Stimulated activated effector memory CD8-positive, alpha-beta T cell treated with anti-CD3 and anti-CD28 coated beads, Interleukin-12 subunit alpha, Interleukin-12 subunit beta, amount 100 ng/mL, for 72 hours (primary cell): ENCODE results near the gene GATA1.

ENCODE experiments used
- ATAC-seq: fragments of 150-1000 bp; cut with Tn5 transposase; 2 replicates; pipeline ENCODE4 v1.10.0; 2021
- DNase-seq, 2 donors: peaks; one replicate each; pipeline ENCODE4 v3.0.0; 2021 to 2022; ENCODE audit warnings: low spot score in 2 of 2
- H3K27ac Mint-ChIP-seq: one replicate; pipeline ENCODE4 v1.8.0; 2022; ENCODE audit warnings: mild to moderate bottlenecking, mixed read lengths
- H3K36me3 Mint-ChIP-seq: one replicate; pipeline ENCODE4 v1.8.0; 2022; ENCODE audit warnings: mild to moderate bottlenecking, mixed read lengths
- H3K4me1 Mint-ChIP-seq: one replicate; pipeline ENCODE4 v1.8.0; 2022; ENCODE audit warnings: mixed read lengths
- H3K4me3 Mint-ChIP-seq: one replicate; pipeline ENCODE4 v1.8.0; 2022; ENCODE audit warnings: mild to moderate bottlenecking, mixed read lengths
- H3K9me3 Mint-ChIP-seq: one replicate; pipeline ENCODE4 v1.8.0; 2022; ENCODE audit warnings: mixed read lengths

Gene GATA1

DNA sequence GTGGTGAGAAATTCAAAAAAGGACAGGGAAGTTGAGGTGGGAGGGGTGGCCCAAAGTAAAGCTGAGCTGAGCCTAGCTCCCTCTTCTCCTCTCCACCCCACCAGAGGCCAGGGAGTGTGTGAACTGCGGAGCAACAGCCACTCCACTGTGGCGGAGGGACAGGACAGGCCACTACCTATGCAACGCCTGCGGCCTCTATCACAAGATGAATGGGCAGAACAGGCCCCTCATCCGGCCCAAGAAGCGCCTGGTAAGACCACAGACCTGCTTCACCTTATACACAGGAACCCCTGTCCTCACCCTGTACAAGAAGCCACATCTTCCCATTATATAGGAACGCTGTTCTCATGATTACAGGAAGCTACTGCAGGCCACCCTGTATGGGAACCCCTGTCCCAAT is 5.8 kb downstream of the GATA1 start:
- H3K36me3 Mint-ChIP-seq: no peaks in the 10 kb centered on the region
- no peak overlapping the region for H3K4me3 Mint-ChIP-seq
- DNase-seq (no peak), ATAC-seq (no peak)
- no peaks in the 10 kb centered on the region for H3K9me3 Mint-ChIP-seq
- peaks cover 9% of the 10 kb centered on the region for H3K4me1 Mint-ChIP-seq
- no peak overlapping the region for H3K27ac Mint-ChIP-seq

DNA sequence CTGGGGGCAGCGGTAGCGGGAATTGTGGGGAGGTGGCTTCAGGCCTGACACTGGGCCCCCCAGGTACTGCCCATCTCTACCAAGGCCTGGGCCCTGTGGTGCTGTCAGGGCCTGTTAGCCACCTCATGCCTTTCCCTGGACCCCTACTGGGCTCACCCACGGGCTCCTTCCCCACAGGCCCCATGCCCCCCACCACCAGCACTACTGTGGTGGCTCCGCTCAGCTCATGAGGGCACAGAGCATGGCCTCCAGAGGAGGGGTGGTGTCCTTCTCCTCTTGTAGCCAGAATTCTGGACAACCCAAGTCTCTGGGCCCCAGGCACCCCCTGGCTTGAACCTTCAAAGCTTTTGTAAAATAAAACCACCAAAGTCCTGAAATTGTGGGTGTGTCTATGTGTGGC is 7.5 kb downstream of the GATA1 start:
- Mint-ChIP-seq H3K4me1 (peaks cover 8% of the 10 kb centered on the region), H3K27ac (no peak overlapping the region), H3K36me3 (no peaks in the 10 kb centered on the region), H3K4me3 (no peak overlapping the region), H3K9me3 (no peaks in the 10 kb centered on the region)
- no peak for DNase-seq
- ATAC-seq: no peak

DNA sequence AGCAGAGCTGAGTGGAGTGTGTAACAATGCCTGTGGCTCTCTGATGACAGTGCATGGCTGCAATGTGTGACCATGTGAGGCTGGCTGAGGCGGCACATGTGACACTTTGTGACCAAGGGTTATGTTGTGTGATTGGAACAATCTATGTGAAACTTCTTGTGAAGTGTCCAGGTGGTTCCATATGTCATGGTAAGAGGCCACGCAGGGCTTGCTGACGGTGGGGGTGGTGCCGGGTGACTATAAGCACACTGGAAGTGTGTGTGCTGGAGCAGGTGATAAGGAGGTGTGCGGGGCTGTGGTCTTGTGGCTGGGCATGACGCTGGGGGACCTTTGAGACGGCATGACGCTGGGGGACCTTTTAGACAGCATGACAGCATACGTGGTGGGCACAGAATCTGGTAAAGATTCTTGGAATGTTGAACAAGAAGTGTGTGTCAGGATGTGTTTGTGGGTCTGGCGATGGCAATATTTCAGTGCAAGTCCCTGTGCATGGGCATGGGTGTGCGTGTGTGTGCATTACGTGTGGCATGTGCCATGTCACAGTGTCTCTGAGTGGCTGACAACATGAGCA is 8.0 kb downstream of the GATA1 start:
- Mint-ChIP-seq H3K9me3 (no peaks in the 10 kb centered on the region), H3K27ac (no peak overlapping the region), H3K36me3 (no peaks in the 10 kb centered on the region), H3K4me3 (no peak overlapping the region), H3K4me1 (peaks cover 3% of the 10 kb centered on the region)
- DNase-seq: no peak
- ATAC-seq: no peak

DNA sequence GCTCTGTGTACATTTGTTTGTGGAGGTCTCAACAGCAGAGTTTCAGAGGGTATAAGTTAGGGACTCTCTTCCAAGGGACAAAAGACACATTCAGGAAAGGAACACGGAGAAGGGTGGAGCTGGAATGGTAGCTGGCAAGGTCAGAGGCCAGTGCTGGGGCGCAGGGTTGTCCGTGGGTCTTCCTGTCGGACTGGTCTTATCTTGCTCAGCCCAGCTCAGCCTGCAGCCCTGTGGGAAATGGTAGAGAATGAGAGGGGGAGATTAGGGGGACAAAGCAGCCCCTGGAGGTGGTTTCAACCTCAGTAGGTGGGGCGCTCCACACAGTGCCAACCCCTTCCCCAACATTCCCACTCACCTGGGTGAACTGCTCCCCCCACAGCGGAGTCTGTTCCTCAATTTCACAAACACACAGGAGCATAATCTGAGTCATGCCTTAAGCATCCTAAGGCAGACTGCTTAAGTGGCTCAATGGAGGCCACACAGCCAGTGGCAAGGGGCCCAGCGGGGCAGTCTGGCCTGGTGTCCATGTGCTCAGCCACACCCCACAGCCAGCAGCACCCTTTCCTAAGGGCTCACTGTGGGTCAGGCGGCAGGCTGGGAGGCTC is 8.6 kb downstream of the GATA1 start:
- no peak for DNase-seq
- Mint-ChIP-seq H3K4me1 (no peaks in the 10 kb centered on the region), H3K27ac (no peak overlapping the region), H3K9me3 (no peaks in the 10 kb centered on the region), H3K36me3 (no peaks in the 10 kb centered on the region), H3K4me3 (no peak overlapping the region)
- ATAC-seq: no peak

DNA sequence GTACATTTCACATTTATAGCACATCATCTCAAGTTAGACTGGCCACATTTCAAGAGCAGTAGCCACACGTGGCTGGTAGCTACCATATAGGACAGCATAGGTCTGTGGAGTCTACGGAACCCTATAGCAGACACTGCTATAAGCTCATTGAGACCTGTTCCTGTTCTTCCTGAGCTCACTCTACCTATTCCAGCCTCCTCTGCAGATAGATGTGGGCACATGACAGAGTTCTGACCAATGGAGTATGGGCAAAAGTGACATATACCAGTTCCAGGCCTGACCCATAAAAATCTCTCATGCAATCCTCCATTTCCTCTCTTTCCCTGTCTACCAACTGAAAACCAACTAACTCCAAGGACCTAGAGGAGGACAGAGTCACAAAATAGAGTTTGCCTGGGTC is 11.9 kb downstream of the GATA1 start:
- DNase-seq: no peak
- Mint-ChIP-seq H3K27ac (no peak overlapping the region), H3K4me1 (peaks cover 21% of the 10 kb centered on the region), H3K9me3 (no peaks in the 10 kb centered on the region), H3K36me3 (peaks cover 24% of the 10 kb centered on the region), H3K4me3 (no peak overlapping the region)
- no peak for ATAC-seq

DNA sequence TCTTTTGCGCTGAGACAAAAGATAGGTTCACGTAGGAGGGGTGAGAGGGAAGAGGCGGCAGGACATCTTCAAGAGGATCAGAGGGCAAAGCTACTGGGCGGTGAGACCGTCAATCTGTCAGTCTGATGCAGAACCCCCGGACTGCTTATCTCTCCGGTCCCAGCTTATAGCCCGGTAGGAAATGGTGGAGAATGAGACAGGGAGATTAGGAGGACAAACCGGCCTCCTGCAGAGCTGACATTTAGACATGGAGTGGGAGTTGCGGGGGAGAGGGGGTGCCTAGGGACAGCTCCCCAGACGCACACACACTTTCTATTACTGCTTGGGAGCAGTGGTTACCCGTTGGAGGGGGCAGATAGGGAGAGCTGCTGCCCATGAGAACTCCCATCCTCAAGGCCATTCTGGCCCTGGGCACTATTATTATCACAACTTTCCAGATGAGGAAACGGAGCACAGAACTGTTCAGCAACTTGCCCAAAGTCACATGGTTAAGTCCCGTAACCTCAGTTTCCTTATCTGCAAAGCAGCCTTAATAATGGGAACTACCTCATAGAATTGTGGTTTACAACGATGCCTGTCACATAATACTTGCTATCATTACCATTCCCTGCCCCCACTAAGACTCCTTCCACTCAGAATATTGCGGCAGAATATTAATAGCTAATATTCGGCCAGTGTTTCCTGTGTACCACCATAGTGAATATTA is 14.3 kb downstream of the GATA1 start:
- Mint-ChIP-seq H3K9me3 (no peaks in the 10 kb centered on the region), H3K27ac (peak overlapping the region; percentile 99), H3K4me3 (peak overlapping the region; percentile 97), H3K4me1 (peaks cover 29% of the 10 kb centered on the region), H3K36me3 (peaks cover 43% of the 10 kb centered on the region)
- peak in 1 of 2 donors; percentile 47 for DNase-seq
- ATAC-seq: no peak

DNA sequence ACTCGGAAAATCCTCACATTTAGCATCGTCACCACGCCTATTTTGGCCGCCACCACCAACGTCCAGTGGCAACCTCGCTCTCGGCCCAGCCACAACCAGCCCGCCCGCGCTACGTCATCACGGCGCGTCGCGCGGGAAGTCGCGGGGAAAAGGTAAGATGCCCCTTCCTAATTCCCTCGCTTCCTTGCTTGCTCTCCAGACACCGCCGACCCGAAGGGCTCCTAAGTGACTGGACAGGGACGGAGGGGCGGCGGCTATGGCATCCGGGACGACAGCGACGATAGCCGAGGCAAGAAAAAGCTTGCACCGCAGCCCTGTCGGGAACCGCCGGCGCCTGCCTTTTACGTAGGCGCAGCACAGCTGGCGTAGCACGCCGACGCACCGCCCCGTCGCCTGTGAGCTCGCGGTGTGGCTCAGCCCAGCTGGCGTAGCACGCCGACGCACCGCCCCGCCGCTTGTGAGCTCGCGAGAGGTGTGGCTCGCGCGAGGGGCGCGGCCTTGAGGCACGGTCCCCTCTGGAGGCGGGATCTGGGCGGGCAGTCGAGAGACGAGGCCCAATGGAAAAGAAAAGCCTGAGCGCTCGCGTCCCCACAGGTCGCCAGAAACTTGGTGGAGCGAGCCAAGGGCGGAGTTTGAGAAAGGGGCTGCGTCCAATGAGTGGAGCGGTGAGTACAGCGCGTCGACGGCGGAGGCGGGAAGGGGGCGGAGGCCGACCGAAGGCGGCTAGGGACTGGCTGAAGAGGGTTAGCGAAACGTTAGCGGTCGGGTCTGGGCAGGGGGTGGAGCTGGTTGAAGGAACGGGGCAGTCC is 15.1 kb downstream of the GATA1 start, which contains the start of gene HDAC6:
Gene HDAC6, plus strand, starts transcription at position 788 of the 809 bp plus-strand sequence. CDS start 626 bp downstream, outside the sequence.
- H3K9me3 Mint-ChIP-seq: no peaks in the 10 kb centered on the region
- peaks cover 43% of the 10 kb centered on the region for H3K36me3 Mint-ChIP-seq
- peak within 1 kb of the TSS; percentile 99 for H3K27ac Mint-ChIP-seq
- peak within 1 kb of the TSS; percentile 97 for H3K4me3 Mint-ChIP-seq
- peaks cover 29% of the 10 kb centered on the region for H3K4me1 Mint-ChIP-seq
- peak; percentile 92 for ATAC-seq
- peak; percentile 78 to 92 for DNase-seq

DNA sequence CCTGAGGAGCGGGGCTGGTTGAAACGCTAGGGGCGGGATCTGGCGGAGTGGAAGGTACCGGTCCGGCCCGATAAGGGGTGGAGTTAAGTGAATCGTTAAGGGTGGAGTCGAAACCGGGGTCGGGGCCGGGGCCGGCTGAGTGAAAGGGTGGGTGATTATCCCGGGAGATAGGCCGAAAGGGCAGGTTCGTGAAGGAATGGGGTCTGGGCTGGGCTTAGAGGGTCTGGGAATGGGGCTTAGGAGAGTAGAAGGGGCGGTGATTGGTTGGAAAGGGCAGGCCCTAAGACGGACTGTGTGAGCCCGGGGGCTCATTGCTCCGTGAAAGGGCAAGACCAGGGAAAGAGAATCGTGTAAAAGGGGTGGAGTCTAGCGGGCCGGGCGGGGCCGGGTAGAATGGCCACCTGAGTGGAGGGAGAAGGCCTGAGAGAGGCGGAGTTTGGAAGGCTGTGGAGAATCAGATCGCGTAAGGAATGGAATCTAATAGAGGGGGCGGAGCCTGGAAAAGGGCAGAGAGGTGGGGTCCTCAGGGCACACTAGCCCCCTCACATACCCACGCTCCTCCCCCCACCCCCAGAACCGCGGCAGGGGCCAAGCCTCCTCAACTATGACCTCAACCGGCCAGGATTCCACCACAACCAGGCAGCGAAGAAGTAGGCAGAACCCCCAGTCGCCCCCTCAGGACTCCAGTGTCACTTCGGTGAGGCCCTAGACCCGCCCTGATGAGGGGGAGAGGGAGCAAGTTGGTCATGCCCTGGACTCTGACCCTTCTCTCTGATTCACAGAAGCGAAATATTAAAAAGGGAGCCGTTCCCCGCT is 15.9 kb downstream of the GATA1 start:
- Mint-ChIP-seq H3K4me1 (peaks cover 29% of the 10 kb centered on the region), H3K27ac (peak overlapping the region; percentile 99), H3K4me3 (peak overlapping the region; percentile 97), H3K9me3 (no peaks in the 10 kb centered on the region), H3K36me3 (peaks cover 48% of the 10 kb centered on the region)
- DNase-seq: peak in 1 of 2 donors; percentile 49
- peak; percentile 66 for ATAC-seq

DNA sequence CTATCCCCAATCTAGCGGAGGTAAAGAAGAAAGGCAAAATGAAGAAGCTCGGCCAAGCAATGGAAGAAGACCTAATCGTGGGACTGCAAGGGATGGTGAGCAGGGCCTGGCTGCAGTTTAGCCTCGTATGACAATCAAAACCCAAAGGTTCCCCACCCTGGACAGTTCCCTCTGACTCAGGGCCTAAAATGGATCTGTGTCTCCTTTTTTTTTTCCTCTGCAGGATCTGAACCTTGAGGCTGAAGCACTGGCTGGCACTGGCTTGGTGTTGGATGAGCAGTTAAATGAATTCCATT is 16.5 kb downstream of the GATA1 start:
- no peaks in the 10 kb centered on the region for H3K9me3 Mint-ChIP-seq
- H3K36me3 Mint-ChIP-seq: peaks cover 48% of the 10 kb centered on the region
- H3K4me3 Mint-ChIP-seq: peak overlapping the region; percentile 97
- DNase-seq (no peak), ATAC-seq (no peak)
- peak overlapping the region; percentile 99 for H3K27ac Mint-ChIP-seq
- peaks cover 29% of the 10 kb centered on the region for H3K4me1 Mint-ChIP-seq

DNA sequence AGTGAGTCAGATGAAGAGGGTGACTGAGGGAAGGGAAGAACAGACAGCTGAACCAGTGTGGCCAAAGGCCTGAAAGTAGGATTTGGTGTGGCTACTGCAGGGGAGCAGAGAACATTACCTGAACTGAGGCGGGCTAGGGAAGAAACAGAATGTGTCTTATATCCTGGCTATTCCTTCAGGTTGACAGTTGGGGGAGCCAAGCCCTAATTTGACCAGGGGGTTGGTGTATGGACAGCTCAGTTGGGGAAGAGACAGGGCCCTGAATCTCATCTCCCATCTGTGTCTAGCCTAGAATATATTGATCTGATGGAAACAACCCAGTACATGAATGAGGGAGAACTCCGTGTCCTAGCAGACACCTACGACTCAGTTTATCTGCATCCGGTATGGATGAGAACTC is 19.7 kb downstream of the GATA1 start:
- H3K4me1 Mint-ChIP-seq: peaks cover 22% of the 10 kb centered on the region
- peak overlapping the region; percentile 38 for H3K27ac Mint-ChIP-seq
- DNase-seq (no peak), ATAC-seq (no peak)
- H3K36me3 Mint-ChIP-seq: peaks cover 50% of the 10 kb centered on the region
- no peak overlapping the region for H3K4me3 Mint-ChIP-seq
- no peaks in the 10 kb centered on the region for H3K9me3 Mint-ChIP-seq

DNA sequence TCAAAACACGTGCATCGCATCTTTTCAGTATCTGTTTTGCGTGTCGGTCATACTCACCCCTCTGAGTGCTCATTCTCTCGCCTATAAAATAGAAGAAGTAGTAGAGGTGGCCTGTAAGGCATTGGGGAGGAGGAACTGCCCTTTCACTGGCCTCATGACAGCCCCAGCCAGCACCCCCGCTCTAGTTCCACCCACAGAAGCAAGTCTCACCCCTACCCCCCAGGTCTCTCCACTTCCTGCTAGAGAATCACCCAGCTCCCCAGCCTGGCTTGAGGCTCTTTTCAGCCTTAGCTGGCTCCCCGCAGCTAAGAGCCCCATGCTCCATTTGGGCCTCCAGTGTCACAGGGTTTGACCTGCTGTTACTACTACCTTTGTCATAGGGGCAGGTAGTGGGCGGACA is 27.3 kb downstream of the GATA1 start:
- H3K4me1 Mint-ChIP-seq: no peaks in the 10 kb centered on the region
- H3K36me3 Mint-ChIP-seq: peaks cover 25% of the 10 kb centered on the region
- H3K27ac Mint-ChIP-seq: peak overlapping the region; percentile 17
- ATAC-seq (no peak), DNase-seq (no peak)
- H3K9me3 Mint-ChIP-seq: no peaks in the 10 kb centered on the region
- no peak overlapping the region for H3K4me3 Mint-ChIP-seq

DNA sequence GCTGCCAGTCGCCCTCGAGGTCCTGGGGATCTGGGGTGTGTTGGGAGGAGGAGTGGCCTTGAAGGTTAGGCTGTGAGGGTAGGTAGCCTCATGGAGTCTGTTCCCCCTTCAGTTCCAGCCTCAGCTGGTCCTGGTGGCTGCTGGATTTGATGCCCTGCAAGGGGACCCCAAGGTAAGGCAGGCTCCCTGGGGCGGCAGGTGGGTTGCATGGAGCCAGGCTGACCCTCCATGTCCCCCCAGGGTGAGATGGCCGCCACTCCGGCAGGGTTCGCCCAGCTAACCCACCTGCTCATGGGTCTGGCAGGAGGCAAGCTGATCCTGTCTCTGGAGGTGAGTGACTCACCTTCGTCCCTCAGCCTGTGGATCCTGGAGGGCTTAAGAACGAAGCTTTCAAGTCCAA is 28.3 kb downstream of the GATA1 start:
- H3K4me3 Mint-ChIP-seq: no peak overlapping the region
- H3K9me3 Mint-ChIP-seq: no peaks in the 10 kb centered on the region
- DNase-seq: no peak
- ATAC-seq: no peak
- no peak overlapping the region for H3K27ac Mint-ChIP-seq
- peaks cover 25% of the 10 kb centered on the region for H3K36me3 Mint-ChIP-seq
- H3K4me1 Mint-ChIP-seq: no peaks in the 10 kb centered on the region

DNA sequence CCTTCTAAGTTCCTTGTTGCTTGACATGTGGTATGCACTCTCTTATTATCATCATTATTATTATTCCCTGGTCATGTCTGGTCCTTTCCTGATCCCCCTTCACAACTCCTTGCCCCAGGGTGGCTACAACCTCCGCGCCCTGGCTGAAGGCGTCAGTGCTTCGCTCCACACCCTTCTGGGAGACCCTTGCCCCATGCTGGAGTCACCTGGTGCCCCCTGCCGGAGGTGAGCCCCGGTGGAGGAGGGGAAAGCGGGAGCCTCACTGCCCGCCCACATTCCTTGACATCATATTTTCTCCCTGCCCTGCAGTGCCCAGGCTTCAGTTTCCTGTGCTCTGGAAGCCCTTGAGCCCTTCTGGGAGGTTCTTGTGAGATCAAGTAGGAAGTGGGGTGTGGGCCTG is 28.9 kb downstream of the GATA1 start:
- Mint-ChIP-seq H3K4me3 (no peak overlapping the region), H3K9me3 (no peaks in the 10 kb centered on the region), H3K36me3 (peaks cover 22% of the 10 kb centered on the region), H3K4me1 (no peaks in the 10 kb centered on the region), H3K27ac (peak overlapping the region; percentile 58)
- DNase-seq (no peak), ATAC-seq (no peak)

DNA sequence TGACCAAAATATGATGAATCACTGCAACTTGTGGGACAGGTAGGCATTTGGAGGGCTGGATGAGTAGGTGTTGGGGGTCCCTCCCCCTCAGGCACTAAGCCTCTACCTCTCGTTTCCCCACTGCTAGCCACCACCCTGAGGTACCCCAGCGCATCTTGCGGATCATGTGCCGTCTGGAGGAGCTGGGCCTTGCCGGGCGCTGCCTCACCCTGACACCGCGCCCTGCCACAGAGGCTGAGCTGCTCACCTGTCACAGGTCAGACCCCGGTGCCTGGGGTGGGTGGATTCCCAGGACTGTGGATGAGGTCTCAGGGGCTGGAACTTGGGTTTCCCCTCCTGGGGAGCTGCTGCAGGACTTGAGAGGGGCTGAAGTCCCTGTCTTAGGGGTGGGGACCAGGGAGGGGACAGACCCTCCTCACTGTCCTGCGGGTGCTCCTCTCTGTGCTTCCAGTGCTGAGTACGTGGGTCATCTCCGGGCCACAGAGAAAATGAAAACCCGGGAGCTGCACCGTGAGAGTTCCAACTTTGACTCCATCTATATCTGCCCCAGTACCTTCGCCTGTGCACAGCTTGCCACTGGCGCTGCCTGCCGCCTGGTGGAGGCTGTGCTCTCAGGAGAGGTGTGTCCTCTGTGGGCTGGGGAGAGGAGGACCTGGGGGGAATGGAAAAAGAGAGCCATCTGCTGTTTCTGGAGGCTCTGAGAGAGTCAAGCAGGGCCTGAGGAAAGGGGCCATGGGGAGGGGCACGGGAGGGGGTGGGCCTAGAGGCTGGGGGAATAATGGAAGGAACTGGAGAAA is 29.8 kb downstream of the GATA1 start:
- peaks cover 16% of the 10 kb centered on the region for H3K36me3 Mint-ChIP-seq
- peak overlapping the region; percentile 58 for H3K27ac Mint-ChIP-seq
- no peak overlapping the region for H3K4me3 Mint-ChIP-seq
- DNase-seq (no peak), ATAC-seq (no peak)
- H3K9me3 Mint-ChIP-seq: no peaks in the 10 kb centered on the region
- no peaks in the 10 kb centered on the region for H3K4me1 Mint-ChIP-seq
